HEK293 (cell line): ENCODE results near the gene ZKSCAN8.

Experiments used
- CTCF ChIA-PET: fragments of 350-600 bp; formaldehyde crosslinking; extraction: SDS; loops from one replicate; lab custom pipeline; 2021; ENCODE audit warnings: antibody characterized with exemption; lab: Yijun Ruan, JAX
- POLR2A ChIA-PET: fragments of 300-600 bp; formaldehyde crosslinking; extraction: SDS; loops from one replicate; lab custom pipeline; 2020; ENCODE audit warnings: antibody characterized with exemption, inconsistent platforms; lab: Yijun Ruan, JAX
- H3K27ac ChIP-seq: fragments of 200-500 bp; sonication (Bioruptor generic); 2 replicates; pipeline ENCODE4 v1.5.1; 2014; ENCODE audit warnings: low read depth, low read length, control low read depth, inconsistent platforms; ENCODE audit errors: extremely low read depth
- H3K36me3 ChIP-seq, 2 experiments: fragments of 200-500 bp in 1 of 2; sonication (Bioruptor generic) in 1 of 2; 1 replicate in 1 of 2; 2 replicates in 1 of 2; pipeline ENCODE4 v1.5.1; 2014 to 2017; ENCODE audit warnings: inconsistent platforms in 2 of 2, low read length in 2 of 2; ENCODE audit not compliant: control insufficient read depth in 2 of 2, insufficient read depth in 1 of 2
- H3K4me1 ChIP-seq: fragments of 200-500 bp; sonication (Bioruptor generic); 2 replicates; pipeline ENCODE4 v1.5.1; 2014; ENCODE audit warnings: mild to moderate bottlenecking, low read length, inconsistent platforms; ENCODE audit not compliant: control insufficient read depth, insufficient read depth
- H3K4me3 ChIP-seq: 2 replicates; pipeline ENCODE4 v1.5.1; 2011; ENCODE audit warnings: low read depth, mild to moderate bottlenecking, control low read depth, low read length, moderate library complexity
- H3K9me3 ChIP-seq: fragments of 200-500 bp; sonication (Bioruptor generic); 2 replicates; pipeline ENCODE4 v1.5.1; 2014; ENCODE audit warnings: low read depth, low read length, inconsistent platforms; ENCODE audit not compliant: control insufficient read depth, insufficient read depth
- BCL11A ChIP-seq: fragments of 450-650 bp; formaldehyde crosslinking; IDR thresholded peaks from 2 replicates; pipeline ENCODE4 v1.5.1; 2016; ENCODE audit warnings: low read depth, missing biosample characterization, missing genetic modification characterization
- FEZF1 ChIP-seq: fragments of 450-650 bp; formaldehyde crosslinking; IDR thresholded peaks from 2 replicates; pipeline ENCODE4 v1.5.1; 2016; ENCODE audit warnings: missing biosample characterization, missing genetic modification characterization
- GFI1B ChIP-seq: fragments of 450-650 bp; formaldehyde crosslinking; IDR thresholded peaks from 2 replicates; pipeline ENCODE4 v1.5.1; 2016; ENCODE audit warnings: missing biosample characterization, missing genetic modification characterization
- GLIS1 ChIP-seq: fragments of 450-650 bp; formaldehyde crosslinking; IDR thresholded peaks from 2 replicates; pipeline ENCODE4 v1.5.1; 2016; ENCODE audit warnings: missing biosample characterization, missing genetic modification characterization
- HOXD13 ChIP-seq: sonication (generic); formaldehyde crosslinking; IDR thresholded peaks from 2 replicates; pipeline ENCODE4 v1.8.0; 2022; ENCODE audit warnings: missing genetic modification reagents, borderline replicate concordance
- KLF17 ChIP-seq: fragments of 450-650 bp; formaldehyde crosslinking; IDR thresholded peaks from 2 replicates; pipeline ENCODE4 v1.5.1; 2016; ENCODE audit warnings: missing biosample characterization, missing genetic modification characterization
- MEIS1 ChIP-seq: sonication (generic); formaldehyde crosslinking; IDR thresholded peaks from 2 replicates; pipeline ENCODE4 v1.8.1; 2022; ENCODE audit warnings: missing genetic modification reagents, mild to moderate bottlenecking, borderline replicate concordance
- YY1 ChIP-seq: fragments of 450-650 bp; formaldehyde crosslinking; IDR thresholded peaks from 2 replicates; pipeline ENCODE4 v1.5.1; 2018; ENCODE audit warnings: missing biosample characterization, missing genetic modification characterization
- ZBTB1 ChIP-seq: fragments of 450-650 bp; formaldehyde crosslinking; IDR thresholded peaks from 2 replicates; pipeline ENCODE4 v1.5.1; 2016; ENCODE audit warnings: missing biosample characterization, missing genetic modification characterization
- ZBTB10 ChIP-seq: fragments of 450-650 bp; formaldehyde crosslinking; IDR thresholded peaks from 2 replicates; pipeline ENCODE4 v1.5.1; 2016; ENCODE audit warnings: missing biosample characterization, missing genetic modification characterization
- ZBTB20 ChIP-seq: fragments of 450-650 bp; formaldehyde crosslinking; IDR thresholded peaks from 2 replicates; pipeline ENCODE4 v1.5.1; 2016; ENCODE audit warnings: missing biosample characterization, missing genetic modification characterization
- ZBTB48 ChIP-seq: fragments of 450-650 bp; formaldehyde crosslinking; IDR thresholded peaks from 2 replicates; pipeline ENCODE4 v1.5.1; 2016; ENCODE audit warnings: missing biosample characterization, missing genetic modification characterization
- ZBTB49 ChIP-seq: fragments of 450-650 bp; formaldehyde crosslinking; IDR thresholded peaks from 2 replicates; pipeline ENCODE4 v1.5.1; 2016; ENCODE audit warnings: missing biosample characterization, missing genetic modification characterization, low read depth
- ZIC2 ChIP-seq: fragments of 450-650 bp; formaldehyde crosslinking; IDR thresholded peaks from 2 replicates; pipeline ENCODE4 v1.5.1; 2016; ENCODE audit warnings: missing biosample characterization, missing genetic modification characterization
- ZNF121 ChIP-seq: fragments of 450-650 bp; formaldehyde crosslinking; IDR thresholded peaks from 2 replicates; pipeline ENCODE4 v1.5.1; 2016; ENCODE audit warnings: missing biosample characterization, missing genetic modification characterization
- ZNF146 ChIP-seq: fragments of 450-650 bp; formaldehyde crosslinking; IDR thresholded peaks from 2 replicates; pipeline ENCODE4 v1.5.1; 2016; ENCODE audit warnings: missing biosample characterization, missing genetic modification characterization
- ZNF169 ChIP-seq: fragments of 450-650 bp; formaldehyde crosslinking; IDR thresholded peaks from 2 replicates; pipeline ENCODE4 v1.5.1; 2016; ENCODE audit warnings: missing biosample characterization, missing genetic modification characterization
- ZNF2 ChIP-seq: fragments of 450-650 bp; formaldehyde crosslinking; IDR thresholded peaks from 2 replicates; pipeline ENCODE4 v1.5.1; 2016; ENCODE audit warnings: missing biosample characterization, missing genetic modification characterization
- ZNF221 ChIP-seq: fragments of 450-650 bp; formaldehyde crosslinking; IDR thresholded peaks from 2 replicates; pipeline ENCODE4 v1.5.1; 2017; ENCODE audit warnings: missing biosample characterization, missing genetic modification characterization, borderline replicate concordance
- ZNF398 ChIP-seq: fragments of 450-650 bp; formaldehyde crosslinking; IDR thresholded peaks from 2 replicates; pipeline ENCODE4 v1.5.1; 2017; ENCODE audit warnings: missing biosample characterization, missing genetic modification characterization
- ZNF473 ChIP-seq: fragments of 450-650 bp; formaldehyde crosslinking; IDR thresholded peaks from 2 replicates; pipeline ENCODE4 v1.5.1; 2017; ENCODE audit warnings: missing biosample characterization, missing genetic modification characterization
- ZNF48 ChIP-seq: fragments of 450-650 bp; formaldehyde crosslinking; IDR thresholded peaks from 2 replicates; pipeline ENCODE4 v1.5.1; 2016; ENCODE audit warnings: missing biosample characterization, missing genetic modification characterization
- ZNF488 ChIP-seq: fragments of 450-650 bp; formaldehyde crosslinking; IDR thresholded peaks from 2 replicates; pipeline ENCODE4 v1.5.1; 2016; ENCODE audit warnings: missing biosample characterization, missing genetic modification characterization
- ZNF514 ChIP-seq: fragments of 450-650 bp; formaldehyde crosslinking; IDR thresholded peaks from 2 replicates; pipeline ENCODE4 v1.5.1; 2016; ENCODE audit warnings: missing biosample characterization, missing genetic modification characterization
- ZNF521 ChIP-seq: fragments of 450-650 bp; formaldehyde crosslinking; IDR thresholded peaks from 2 replicates; pipeline ENCODE4 v1.5.1; 2017; ENCODE audit warnings: missing biosample characterization, mild to moderate bottlenecking, missing genetic modification characterization
- ZNF585B ChIP-seq: fragments of 450-650 bp; formaldehyde crosslinking; IDR thresholded peaks from 2 replicates; pipeline ENCODE4 v1.5.1; 2016; ENCODE audit warnings: missing biosample characterization, missing genetic modification characterization
- ZNF645 ChIP-seq: fragments of 450-650 bp; formaldehyde crosslinking; IDR thresholded peaks from 2 replicates; pipeline ENCODE4; 2016; ENCODE audit warnings: missing biosample characterization, missing genetic modification characterization
- ZNF677 ChIP-seq: fragments of 450-650 bp; IDR thresholded peaks from 2 replicates; pipeline ENCODE4 v1.5.0; 2018; ENCODE audit warnings: missing biosample characterization, mild to moderate bottlenecking, missing genetic modification characterization, moderate library complexity

ZKSCAN8 gene

GRCh38 chr6:28153546-28153945, 11.9 kb downstream of the ZKSCAN8 start:
- H3K4me3 ChIP-seq: no peak overlapping the region
- TF ChIP-seq BCL11A: no peak
- TF ChIP-seq ZBTB20 (tag by site-specific recombination): no peak
- TF ChIP-seq YY1: no peak
- TF ChIP-seq ZBTB10 (tag by site-specific recombination): no peak
- no peak for TF ChIP-seq ZIC2 (tag by site-specific recombination)
- TF ChIP-seq ZNF645 (tag by site-specific recombination): no peak
- no peak for TF ChIP-seq GLIS1 (tag by site-specific recombination)
- TF ChIP-seq ZNF488: no peak
- no peak for TF ChIP-seq ZNF521 (tag by site-specific recombination)
- TF ChIP-seq ZBTB49: no peak
- no peak for TF ChIP-seq HOXD13 (CRISPR knock-in tag)
- TF ChIP-seq KLF17 (tag by site-specific recombination): no peak
- no peak for TF ChIP-seq GFI1B (tag by site-specific recombination)
- no peak for TF ChIP-seq ZNF48 (tag by site-specific recombination)
- no peak for TF ChIP-seq ZNF2 (tag by site-specific recombination)
- H3K36me3 ChIP-seq: peaks cover 44 to 91% of the 10 kb centered on the region in 2 experiments
- no peaks in the 10 kb centered on the region for H3K9me3 ChIP-seq
- H3K4me1 ChIP-seq: no peaks in the 10 kb centered on the region
- ChIA-PET CTCF (interaction anchor here (0.6 to 1.5 kb wide), 4 partner anchors 9 to 261 kb away, joined by 3 to 6 read pairs (median 4); no protein-coding TSS in a partner anchor), POLR2A (interaction anchor here (1.7 kb wide), 1 partner anchor 12 kb away, joined by 6 read pairs; the partner anchor contains the start of gene ZKSCAN8)
- H3K27ac ChIP-seq: no peak overlapping the region

GRCh38 chr6:28154357-28154756, 12.7 kb downstream of the ZKSCAN8 start:
- Histone ChIP-seq H3K27ac (no peak overlapping the region), H3K4me3 (no peak overlapping the region), H3K4me1 (no peaks in the 10 kb centered on the region), H3K9me3 (no peaks in the 10 kb centered on the region), H3K36me3 (peaks cover 44 to 87% of the 10 kb centered on the region in 2 experiments)
- no peak for TF ChIP-seq ZNF169 (tag by site-specific recombination)
- TF ChIP-seq ZBTB48: no peak
- TF ChIP-seq ZNF677 (tag by site-specific recombination): no peak
- TF ChIP-seq MEIS1 (CRISPR knock-in tag): no peak
- no peak for TF ChIP-seq ZNF473 (tag by site-specific recombination)
- no peak for TF ChIP-seq ZNF398 (tag by site-specific recombination)
- TF ChIP-seq ZNF585B (tag by site-specific recombination): no peak
- TF ChIP-seq ZIC2 (tag by site-specific recombination): no peak
- TF ChIP-seq ZNF514 (tag by site-specific recombination): no peak
- TF ChIP-seq ZBTB1 (tag by site-specific recombination): no peak
- no peak for TF ChIP-seq ZNF221
- no peak for TF ChIP-seq GLIS1 (tag by site-specific recombination)
- TF ChIP-seq ZNF121: no peak
- no peak for TF ChIP-seq ZNF146 (tag by site-specific recombination)
- TF ChIP-seq FEZF1 (tag by site-specific recombination): no peak
- POLR2A ChIA-PET: interaction anchor here (1.7 kb wide), 1 partner anchor 13 kb away, joined by 6 read pairs; the partner anchor contains the start of gene ZKSCAN8
- CTCF ChIA-PET: interaction anchor here (0.7 kb wide), 1 partner anchor 260 kb away, joined by 3 read pairs; no protein-coding TSS in a partner anchor
